Left lung (tissue), 10 donors: Measurements from ENCODE around the gene FRMD4B. TPM values are rescaled to one million over a fixed set of nuclear protein-coding genes. Genes with fewer than 3 reads are reported as not detected.

ENCODE experiments used
- ATAC-seq: fragments of 200-7000 bp; cut with Tn5 transposase; one replicate; pipeline ENCODE4 v1.9.1; 2020; ENCODE audit warnings: moderate library complexity
- DNase-seq, 4 donors: peaks; one replicate each; pipeline ENCODE4 v3.0.0-alpha.2; 2013 to 2020
- H3K27ac ChIP-seq, 2 donors: fragments of 200-600 bp; sonication (generic) in 1 of 2; one replicate each; pipeline versions ENCODE4 v1.5.0 to v1.8.0; 2020 to 2021
- H3K27me3 ChIP-seq, 2 donors: fragments of 200-600 bp; sonication (generic) in 1 of 2; one replicate each; pipeline versions ENCODE4 v1.5.0 to v1.8.0; 2020 to 2021
- H3K36me3 ChIP-seq, 2 donors: fragments of 200-600 bp; sonication (generic) in 1 of 2; one replicate each; pipeline versions ENCODE4 v1.5.0 to v1.8.0; 2020 to 2021
- H3K4me1 ChIP-seq, 2 donors: fragments of 200-600 bp; one replicate each; pipeline ENCODE4 v1.8.0; 2021
- H3K4me3 ChIP-seq, 2 donors: fragments of 200-600 bp; sonication (generic) in 1 of 2; one replicate each; pipeline versions ENCODE4 v1.5.0 to v1.8.0; 2020 to 2021; ENCODE audit warnings: mild to moderate bottlenecking in 1 of 2
- H3K9me3 ChIP-seq, 2 donors: fragments of 200-600 bp; sonication (generic) in 1 of 2; one replicate each; pipeline versions ENCODE4 v1.5.0 to v1.8.0; 2020 to 2021
- CTCF ChIP-seq, 2 donors: fragments of 200-600 bp; sonication (generic) in 1 of 2; IDR thresholded peaks; one replicate each; pipeline versions ENCODE4 v1.5.0 to v1.8.0; 2021; ENCODE audit warnings: antibody characterized with exemption in 2 of 2
- intact Hi-C, 2 donors: fragments of 100-400 bp; cut with DNase I; formaldehyde crosslinking; loops; one replicate each; pipeline versions ENCODE4 v1.11.2 to v1.14.2; 2022
- polyA plus RNA-seq, 6 donors: library from polyadenylated mRNA; unstranded; fragments of 120-200 nt; gene quantifications; one replicate each; pipeline ENCODE4 v1.2.1, GENCODE V29; 2013; ENCODE audit not compliant: insufficient read length in 6 of 6
- total RNA-seq, 2 donors: library from RNA; stranded (reverse); fragmentation: NEBNext Ultra II Directional; extraction: Animal tissue kit (Norgen Biotek cat#: 25700); gene quantifications; one replicate each; pipeline ENCODE4 v1.2.1, GENCODE V29; 2021
- donor health status: DM: no; HTN: yes; CAD: no.
- donor health status: DM: no; HTN: no; CAD: no.

The FRMD4B gene
- total and polyA plus RNA-seq, 8 donors: 49.0 to 78.7 (median 71.1) TPM

- H3K4me1 ChIP-seq: peaks cover 0 to 32% of the 10 kb centered on the region in 2 donors
- H3K27me3 ChIP-seq: no peaks in the 10 kb centered on the region
- TF ChIP-seq CTCF (IDR thresholded peaks at IDR 0.05): no peak
- H3K4me3 ChIP-seq: no peak overlapping the region
- H3K27ac ChIP-seq: no peak overlapping the region
- intact Hi-C loops: no loop called here
- H3K36me3 ChIP-seq: no peaks in the 10 kb centered on the region
- DNase-seq (no peak), ATAC-seq (no peak)
- H3K9me3 ChIP-seq: no peaks in the 10 kb centered on the region
Observed at GRCh38 chr3:69203631-69204314, 182.1 kb downstream of the FRMD4B start.

- Histone ChIP-seq H3K9me3 (no peaks in the 10 kb centered on the region), H3K27ac (no peak overlapping the region), H3K27me3 (no peaks in the 10 kb centered on the region), H3K36me3 (peaks cover 0 to 7% of the 10 kb centered on the region in 2 donors), H3K4me3 (no peak overlapping the region), H3K4me1 (peaks cover 0 to 33% of the 10 kb centered on the region in 2 donors)
- peak; percentile 11 for ATAC-seq
- intact Hi-C loops: no loop called here
- TF ChIP-seq CTCF (IDR thresholded peaks at IDR 0.05): no peak
- DNase-seq: no peak
Observed at GRCh38 chr3:69201658-69202057, 184.2 kb downstream of the FRMD4B start.

- no peak for TF ChIP-seq CTCF (IDR thresholded peaks at IDR 0.05)
- H3K4me1 ChIP-seq: peaks cover 0 to 27% of the 10 kb centered on the region in 2 donors
- H3K9me3 ChIP-seq: no peaks in the 10 kb centered on the region
- no peaks in the 10 kb centered on the region for H3K27me3 ChIP-seq
- DNase-seq (peak in 1 of 4 donors; percentile 72), ATAC-seq (peak; percentile 85)
- peaks cover 0 to 11% of the 10 kb centered on the region in 2 donors for H3K36me3 ChIP-seq
- peak overlapping the region; percentile 9 to 71 for H3K27ac ChIP-seq
- intact Hi-C loops: no loop called here
- H3K4me3 ChIP-seq: peak overlapping the region in 1 of 2 donors; percentile 28
Observed at GRCh38 chr3:69200384-69201068, 185.4 kb downstream of the FRMD4B start.

GRCh38 chr3:69199942-69200341 lies 185.9 kb downstream of the FRMD4B start:
- Histone ChIP-seq H3K27me3 (no peaks in the 10 kb centered on the region), H3K4me1 (peaks cover 0 to 24% of the 10 kb centered on the region in 2 donors), H3K36me3 (peaks cover 0 to 17% of the 10 kb centered on the region in 2 donors), H3K9me3 (no peaks in the 10 kb centered on the region), H3K27ac (peak overlapping the region; percentile 9 to 71), H3K4me3 (peak overlapping the region in 1 of 2 donors; percentile 28)
- ATAC-seq (no peak), DNase-seq (no peak)
- TF ChIP-seq CTCF (IDR thresholded peaks at IDR 0.05): no peak
- intact Hi-C loops: no loop called here

GRCh38 chr3:69197922-69198530 lies 187.9 kb downstream of the FRMD4B start:
- Histone ChIP-seq H3K27me3 (no peaks in the 10 kb centered on the region), H3K27ac (no peak overlapping the region), H3K9me3 (no peaks in the 10 kb centered on the region), H3K4me1 (peaks cover 0 to 20% of the 10 kb centered on the region in 2 donors), H3K4me3 (no peak overlapping the region), H3K36me3 (peaks cover 0 to 36% of the 10 kb centered on the region in 2 donors)
- intact Hi-C loops: no loop called here
- ATAC-seq (no peak), DNase-seq (no peak)
- TF ChIP-seq CTCF (IDR thresholded peaks at IDR 0.05): no peak
